Measurements from ENCODE around the gene XPO5. TPM values are rescaled to one million over a fixed set of nuclear protein-coding genes. Genes with fewer than 3 reads are reported as not detected.

XPO5 gene
- total and polyA plus RNA-seq, 9 of the 15 experiments (the other 6 are each of a cell fraction or from before 2014, with no cell fraction given) = 36.0 to 170 (median 99.1) TPM

DNA sequence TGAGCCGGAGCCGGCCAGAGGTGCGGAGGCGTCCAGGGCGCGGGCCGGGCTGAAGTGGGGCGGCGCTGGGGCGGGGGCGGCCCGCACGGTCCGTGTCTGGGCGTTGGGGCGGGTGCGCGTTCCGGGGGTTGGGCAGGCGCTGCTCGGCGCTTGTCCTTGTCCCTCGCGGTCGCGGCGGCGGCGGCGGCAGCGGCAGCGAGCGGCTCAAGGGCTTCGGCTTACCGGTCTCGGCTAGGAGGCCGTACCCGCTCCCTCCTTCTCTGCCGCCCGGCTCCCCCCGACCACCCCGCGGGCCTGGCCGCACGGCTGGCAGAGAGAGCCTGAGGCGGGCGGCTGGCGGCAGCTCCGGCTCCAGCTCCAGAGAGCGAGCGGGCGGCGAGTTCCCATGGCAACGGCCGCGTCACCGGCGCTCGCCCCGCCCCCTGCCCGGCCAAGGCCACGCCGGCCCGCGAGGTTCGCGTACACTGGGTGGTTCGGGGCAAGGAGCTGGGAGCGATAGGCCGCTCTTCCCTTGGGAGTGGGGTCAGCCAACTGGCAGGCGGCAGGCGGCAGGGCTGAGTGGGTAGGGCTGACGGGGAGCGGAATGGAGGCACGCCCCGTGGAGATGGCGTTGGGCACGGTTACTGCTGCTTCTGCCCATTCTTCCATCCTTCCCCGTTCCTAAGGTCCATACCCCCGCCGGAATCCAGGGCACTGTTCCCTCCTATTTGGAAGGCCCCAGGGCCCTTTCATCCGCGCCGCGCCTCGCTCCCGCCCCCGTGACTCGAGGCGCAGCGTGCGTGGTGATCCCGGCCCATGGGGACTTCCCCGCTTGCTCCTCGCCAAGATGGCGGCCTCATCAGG lies 65.6 kb downstream of the XPO5 start, which contains the start of gene LRRC73 (continued):
- TF ChIP-seq, protein P1, sequence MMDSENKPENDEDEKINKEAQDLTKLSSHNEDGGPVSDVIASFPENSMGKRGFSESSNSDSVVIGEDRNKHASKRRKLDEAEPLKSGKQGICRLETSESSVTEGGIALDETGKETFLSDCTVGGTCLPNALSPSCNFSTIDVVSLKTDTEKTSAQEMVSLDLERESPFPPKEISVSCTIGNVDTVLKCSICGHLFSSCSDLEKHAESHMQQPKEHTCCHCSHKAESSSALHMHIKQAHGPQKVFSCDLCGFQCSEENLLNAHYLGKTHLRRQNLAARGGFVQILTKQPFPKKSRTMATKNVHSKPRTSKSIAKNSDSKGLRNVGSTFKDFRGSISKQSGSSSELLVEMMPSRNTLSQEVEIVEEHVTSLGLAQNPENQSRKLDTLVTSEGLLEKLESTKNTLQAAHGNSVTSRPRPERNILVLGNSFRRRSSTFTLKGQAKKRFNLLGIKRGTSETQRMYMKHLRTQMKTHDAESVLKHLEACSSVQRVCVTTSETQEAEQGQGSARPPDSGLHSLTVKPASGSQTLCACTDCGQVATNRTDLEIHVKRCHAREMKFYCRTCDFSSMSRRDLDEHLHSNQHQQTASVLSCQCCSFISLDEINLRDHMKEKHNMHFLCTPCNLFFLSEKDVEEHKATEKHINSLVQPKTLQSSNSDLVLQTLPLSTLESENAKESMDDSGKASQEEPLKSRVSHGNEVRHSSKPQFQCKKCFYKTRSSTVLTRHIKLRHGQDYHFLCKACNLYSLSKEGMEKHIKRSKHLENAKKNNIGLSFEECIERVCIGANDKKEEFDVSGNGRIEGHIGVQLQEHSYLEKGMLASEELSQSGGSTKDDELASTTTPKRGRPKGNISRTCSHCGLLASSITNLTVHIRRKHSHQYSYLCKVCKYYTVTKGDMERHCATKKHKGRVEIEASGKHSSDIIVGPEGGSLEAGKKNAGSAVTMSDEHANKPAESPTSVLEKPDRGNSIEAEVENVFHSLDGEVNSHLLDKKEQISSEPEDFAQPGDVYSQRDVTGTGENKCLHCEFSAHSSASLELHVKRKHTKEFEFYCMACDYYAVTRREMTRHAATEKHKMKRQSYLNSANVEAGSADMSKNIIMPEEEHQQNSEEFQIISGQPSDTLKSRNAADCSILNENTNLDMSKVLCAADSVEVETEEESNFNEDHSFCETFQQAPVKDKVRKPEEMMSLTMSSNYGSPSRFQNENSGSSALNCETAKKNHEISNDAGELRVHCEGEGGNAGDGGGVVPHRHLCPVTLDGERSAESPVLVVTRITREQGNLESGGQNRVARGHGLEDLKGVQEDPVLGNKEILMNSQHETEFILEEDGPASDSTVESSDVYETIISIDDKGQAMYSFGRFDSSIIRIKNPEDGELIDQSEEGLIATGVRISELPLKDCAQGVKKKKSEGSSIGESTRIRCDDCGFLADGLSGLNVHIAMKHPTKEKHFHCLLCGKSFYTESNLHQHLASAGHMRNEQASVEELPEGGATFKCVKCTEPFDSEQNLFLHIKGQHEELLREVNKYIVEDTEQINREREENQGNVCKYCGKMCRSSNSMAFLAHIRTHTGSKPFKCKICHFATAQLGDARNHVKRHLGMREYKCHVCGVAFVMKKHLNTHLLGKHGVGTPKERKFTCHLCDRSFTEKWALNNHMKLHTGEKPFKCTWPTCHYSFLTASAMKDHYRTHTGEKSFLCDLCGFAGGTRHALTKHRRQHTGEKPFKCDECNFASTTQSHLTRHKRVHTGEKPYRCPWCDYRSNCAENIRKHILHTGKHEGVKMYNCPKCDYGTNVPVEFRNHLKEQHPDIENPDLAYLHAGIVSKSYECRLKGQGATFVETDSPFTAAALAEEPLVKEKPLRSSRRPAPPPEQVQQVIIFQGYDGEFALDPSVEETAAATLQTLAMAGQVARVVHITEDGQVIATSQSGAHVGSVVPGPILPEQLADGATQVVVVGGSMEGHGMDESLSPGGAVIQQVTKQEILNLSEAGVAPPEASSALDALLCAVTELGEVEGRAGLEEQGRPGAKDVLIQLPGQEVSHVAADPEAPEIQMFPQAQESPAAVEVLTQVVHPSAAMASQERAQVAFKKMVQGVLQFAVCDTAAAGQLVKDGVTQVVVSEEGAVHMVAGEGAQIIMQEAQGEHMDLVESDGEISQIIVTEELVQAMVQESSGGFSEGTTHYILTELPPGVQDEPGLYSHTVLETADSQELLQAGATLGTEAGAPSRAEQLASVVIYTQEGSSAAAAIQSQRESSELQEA (IDR thresholded peaks at IDR 0.05; ENCODE audit: low read depth) = no peak
- TF ChIP-seq XRCC3 (IDR thresholded peaks at IDR 0.05) (no peak), HDAC6 (IDR thresholded peaks at IDR 0.05; ENCODE audit: low read depth, low read length) (no peak), SREBF1 (IDR thresholded peaks at IDR 0.05; ENCODE audit: borderline replicate concordance, low read depth, low read length) (no peak), SRSF1 (IDR thresholded peaks at IDR 0.05; ENCODE audit: low read depth, low read length) (no peak), PURB (CRISPR knock-in tag; IDR thresholded peaks at IDR 0.05; ENCODE audit: low read depth) (0 out of 2 replicates have a peak, but pooled peaks have one; percentile 65), DNMT1 (IDR thresholded peaks at IDR 0.05) (no peak), SP2 (IDR thresholded peaks at IDR 0.05; ENCODE audit: extremely low read depth, low read depth, low read length, poor library complexity, severe bottlenecking) (no peak), NR2C2 (CRISPR knock-in tag; IDR thresholded peaks at IDR 0.05) (0 out of 2 replicates have a peak, but pooled peaks have one; percentile 4), NR2C2 (tag; IDR thresholded peaks at IDR 0.05) (no peak), NUFIP1 (IDR thresholded peaks at IDR 0.05; ENCODE audit: partially characterized antibody) (no peak), RBFOX2 (IDR thresholded peaks at IDR 0.05; ENCODE audit: low read depth, low read length) (peak; percentile 73), ZKSCAN8 (CRISPR knock-in tag; IDR thresholded peaks at IDR 0.05) (no peak), PRMT5 (CRISPR knock-in tag; IDR thresholded peaks at IDR 0.05) (no peak)
- TF ChIP-seq, protein P2, sequence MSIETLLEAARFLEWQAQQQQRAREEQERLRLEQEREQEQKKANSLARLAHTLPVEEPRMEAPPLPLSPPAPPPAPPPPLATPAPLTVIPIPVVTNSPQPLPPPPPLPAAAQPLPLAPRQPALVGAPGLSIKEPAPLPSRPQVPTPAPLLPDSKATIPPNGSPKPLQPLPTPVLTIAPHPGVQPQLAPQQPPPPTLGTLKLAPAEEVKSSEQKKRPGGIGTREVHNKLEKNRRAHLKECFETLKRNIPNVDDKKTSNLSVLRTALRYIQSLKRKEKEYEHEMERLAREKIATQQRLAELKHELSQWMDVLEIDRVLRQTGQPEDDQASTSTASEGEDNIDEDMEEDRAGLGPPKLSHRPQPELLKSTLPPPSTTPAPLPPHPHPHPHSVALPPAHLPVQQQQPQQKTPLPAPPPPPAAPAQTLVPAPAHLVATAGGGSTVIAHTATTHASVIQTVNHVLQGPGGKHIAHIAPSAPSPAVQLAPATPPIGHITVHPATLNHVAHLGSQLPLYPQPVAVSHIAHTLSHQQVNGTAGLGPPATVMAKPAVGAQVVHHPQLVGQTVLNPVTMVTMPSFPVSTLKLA (conservative IDR thresholded peaks at IDR 0.05) = peak in 1 of 2 experiments; percentile 77; a peak in 2 of 4 replicates
- TF ChIP-seq, protein P3, sequence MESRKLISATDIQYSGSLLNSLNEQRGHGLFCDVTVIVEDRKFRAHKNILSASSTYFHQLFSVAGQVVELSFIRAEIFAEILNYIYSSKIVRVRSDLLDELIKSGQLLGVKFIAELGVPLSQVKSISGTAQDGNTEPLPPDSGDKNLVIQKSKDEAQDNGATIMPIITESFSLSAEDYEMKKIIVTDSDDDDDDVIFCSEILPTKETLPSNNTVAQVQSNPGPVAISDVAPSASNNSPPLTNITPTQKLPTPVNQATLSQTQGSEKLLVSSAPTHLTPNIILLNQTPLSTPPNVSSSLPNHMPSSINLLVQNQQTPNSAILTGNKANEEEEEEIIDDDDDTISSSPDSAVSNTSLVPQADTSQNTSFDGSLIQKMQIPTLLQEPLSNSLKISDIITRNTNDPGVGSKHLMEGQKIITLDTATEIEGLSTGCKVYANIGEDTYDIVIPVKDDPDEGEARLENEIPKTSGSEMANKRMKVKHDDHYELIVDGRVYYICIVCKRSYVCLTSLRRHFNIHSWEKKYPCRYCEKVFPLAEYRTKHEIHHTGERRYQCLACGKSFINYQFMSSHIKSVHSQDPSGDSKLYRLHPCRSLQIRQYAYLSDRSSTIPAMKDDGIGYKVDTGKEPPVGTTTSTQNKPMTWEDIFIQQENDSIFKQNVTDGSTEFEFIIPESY (CRISPR knock-in tag; IDR thresholded peaks at IDR 0.05) = peak; percentile 56; the same call in 1 of the 2 replicates
